DND-41 (cell line): Measurements from ENCODE around the gene CCDC85A.

Source experiments
- ATAC-seq: fragments of 200-7000 bp; cut with Tn5 transposase; 3 replicates; pipeline ENCODE4 v1.9.1; 2021; ENCODE audit warnings: low read depth; ENCODE audit not compliant: insufficient read depth
- DNase-seq: peaks from one replicate; pipeline ENCODE4 v3.0.0-alpha.2; 2020
- H2AFZ ChIP-seq: 2 replicates; pipeline ENCODE4 v1.6.0; 2012; ENCODE audit warnings: low read depth, low read length
- H3K27ac ChIP-seq: 2 replicates; pipeline ENCODE4 v1.5.1; 2012; ENCODE audit warnings: low read length, inconsistent platforms
- H3K27me3 ChIP-seq: fragments of 200-600 bp; sonication (generic); 2 replicates; pipeline ENCODE4 v1.6.0; 2012; ENCODE audit warnings: low read length, mild to moderate bottlenecking, inconsistent platforms; ENCODE audit not compliant: insufficient read depth, poor library complexity
- H3K36me3 ChIP-seq: 2 replicates; pipeline ENCODE4 v1.5.1; 2012; ENCODE audit warnings: low read length, inconsistent platforms; ENCODE audit not compliant: insufficient read depth
- H3K4me1 ChIP-seq: 2 replicates; pipeline ENCODE4 v1.5.1; 2012; ENCODE audit warnings: mild to moderate bottlenecking, low read length; ENCODE audit not compliant: insufficient read depth
- H3K4me2 ChIP-seq: 2 replicates; pipeline ENCODE4 v1.6.0; 2012; ENCODE audit warnings: mild to moderate bottlenecking, moderate library complexity, low read length, inconsistent platforms; ENCODE audit not compliant: insufficient read depth
- H3K4me3 ChIP-seq, 2 experiments: fragments of 200-600 bp in 1 of 2; shearing (Covaris generic) in 1 of 2; 2 replicates each; pipeline ENCODE4 v1.5.1; 2012 to 2016; ENCODE audit warnings: inconsistent platforms in 2 of 2, low read length in 2 of 2, mild to moderate bottlenecking in 2 of 2, low read depth in 1 of 2, moderate library complexity in 1 of 2
- H3K79me2 ChIP-seq: 2 replicates; pipeline ENCODE4 v1.6.0; 2012; ENCODE audit warnings: low read length, inconsistent platforms; ENCODE audit not compliant: insufficient read depth
- H3K9ac ChIP-seq: 2 replicates; pipeline ENCODE4 v1.6.0; 2012; ENCODE audit warnings: low read depth, mild to moderate bottlenecking, inconsistent platforms, low read length, moderate library complexity
- H3K9me3 ChIP-seq: 2 replicates; pipeline ENCODE4 v1.5.1; 2012; ENCODE audit warnings: low read length, moderate library complexity, mild to moderate bottlenecking, inconsistent platforms; ENCODE audit not compliant: insufficient read depth, severe bottlenecking
- H4K20me1 ChIP-seq: 2 replicates; pipeline ENCODE4 v1.6.0; 2012; ENCODE audit warnings: low read length; ENCODE audit not compliant: insufficient read depth
- CTCF ChIP-seq: IDR thresholded peaks from 2 replicates; pipeline ENCODE4 v1.5.1; 2012; ENCODE audit warnings: borderline replicate concordance, low read length, moderate library complexity, mild to moderate bottlenecking; ENCODE audit not compliant: poor library complexity, severe bottlenecking; ENCODE audit errors: extremely low read depth
- EZH2 ChIP-seq: IDR thresholded peaks from 3 replicates; pipeline ENCODE4 v1.6.1; 2012; ENCODE audit warnings: borderline replicate concordance, low read depth, mild to moderate bottlenecking, moderate library complexity, low read length, inconsistent platforms; ENCODE audit not compliant: severe bottlenecking

CCDC85A gene

DNA sequence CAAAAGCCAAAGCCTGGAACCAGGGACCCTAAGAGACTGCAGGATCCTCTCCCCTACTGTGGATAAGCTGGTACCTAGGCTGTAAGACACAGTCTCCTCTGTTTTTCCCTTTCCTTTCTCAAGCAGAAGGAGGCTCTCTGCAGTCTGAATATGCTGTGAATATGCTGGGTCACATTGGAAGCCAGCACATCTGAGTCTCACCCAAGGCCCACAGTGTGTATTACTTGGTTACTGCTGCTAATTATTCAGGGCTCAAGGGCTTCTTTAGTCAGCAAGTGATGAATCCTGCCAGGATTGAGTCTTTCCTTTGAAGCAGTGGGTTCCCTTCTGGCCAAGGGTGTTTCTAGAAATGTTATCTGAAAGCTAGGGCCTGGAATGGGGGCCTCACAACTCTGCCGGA is 60.7 kb downstream of the CCDC85A start:
- ATAC-seq: no peak
- no peak overlapping the region for H3K9ac ChIP-seq
- no peaks in the 10 kb centered on the region for H4K20me1 ChIP-seq
- H3K9me3 ChIP-seq: no peaks in the 10 kb centered on the region
- TF ChIP-seq EZH2 (no peak), CTCF (no peak)
- no peak overlapping the region for H3K4me2 ChIP-seq
- DNase-seq: no peak
- H3K36me3 ChIP-seq: no peaks in the 10 kb centered on the region
- no peaks in the 10 kb centered on the region for H3K4me1 ChIP-seq
- no peaks in the 10 kb centered on the region for H3K79me2 ChIP-seq
- no peak overlapping the region for H3K27ac ChIP-seq
- no peak overlapping the region for H3K4me3 ChIP-seq
- H2AFZ ChIP-seq: no peak overlapping the region
- peaks cover 5% of the 10 kb centered on the region for H3K27me3 ChIP-seq

DNA sequence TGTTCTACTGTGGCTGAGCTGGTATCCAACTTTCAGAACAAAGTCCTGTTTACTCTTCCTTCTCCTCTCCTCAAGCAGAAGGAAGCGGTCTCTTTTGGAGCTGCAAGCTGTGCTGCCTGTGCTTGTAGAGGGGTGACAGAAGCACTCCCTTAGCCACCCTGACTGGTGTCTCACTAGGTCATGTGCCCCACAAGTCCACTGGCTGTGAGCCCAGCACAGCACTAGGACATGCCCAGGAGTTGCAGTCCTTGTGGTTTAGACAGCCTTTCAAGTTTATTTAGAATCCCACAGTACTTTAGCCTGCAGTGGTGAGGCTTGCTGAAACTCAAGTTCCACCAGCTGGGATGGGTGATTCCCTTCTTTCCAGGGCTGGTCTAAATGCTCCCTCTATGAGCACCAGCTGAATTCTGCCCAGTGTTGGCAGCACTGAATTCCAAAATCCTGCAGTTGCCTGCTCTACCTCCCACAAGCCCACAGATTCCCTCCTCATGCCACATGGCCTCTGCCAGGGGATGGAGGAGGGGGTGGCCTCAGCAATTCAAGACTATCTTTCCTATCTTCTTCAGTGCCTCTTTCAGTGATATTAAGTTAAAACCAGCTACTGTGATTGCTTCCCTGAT is 61.2 kb downstream of the CCDC85A start:
- H4K20me1 ChIP-seq: no peaks in the 10 kb centered on the region
- H3K9ac ChIP-seq: no peak overlapping the region
- DNase-seq (no peak), ATAC-seq (no peak)
- H3K4me3 ChIP-seq: no peak overlapping the region
- H3K4me2 ChIP-seq: no peak overlapping the region
- no peaks in the 10 kb centered on the region for H3K36me3 ChIP-seq
- no peak overlapping the region for H2AFZ ChIP-seq
- TF ChIP-seq CTCF (no peak), EZH2 (no peak)
- no peaks in the 10 kb centered on the region for H3K9me3 ChIP-seq
- no peaks in the 10 kb centered on the region for H3K4me1 ChIP-seq
- H3K79me2 ChIP-seq: no peaks in the 10 kb centered on the region
- H3K27me3 ChIP-seq: peaks cover 5% of the 10 kb centered on the region
- no peak overlapping the region for H3K27ac ChIP-seq

DNA sequence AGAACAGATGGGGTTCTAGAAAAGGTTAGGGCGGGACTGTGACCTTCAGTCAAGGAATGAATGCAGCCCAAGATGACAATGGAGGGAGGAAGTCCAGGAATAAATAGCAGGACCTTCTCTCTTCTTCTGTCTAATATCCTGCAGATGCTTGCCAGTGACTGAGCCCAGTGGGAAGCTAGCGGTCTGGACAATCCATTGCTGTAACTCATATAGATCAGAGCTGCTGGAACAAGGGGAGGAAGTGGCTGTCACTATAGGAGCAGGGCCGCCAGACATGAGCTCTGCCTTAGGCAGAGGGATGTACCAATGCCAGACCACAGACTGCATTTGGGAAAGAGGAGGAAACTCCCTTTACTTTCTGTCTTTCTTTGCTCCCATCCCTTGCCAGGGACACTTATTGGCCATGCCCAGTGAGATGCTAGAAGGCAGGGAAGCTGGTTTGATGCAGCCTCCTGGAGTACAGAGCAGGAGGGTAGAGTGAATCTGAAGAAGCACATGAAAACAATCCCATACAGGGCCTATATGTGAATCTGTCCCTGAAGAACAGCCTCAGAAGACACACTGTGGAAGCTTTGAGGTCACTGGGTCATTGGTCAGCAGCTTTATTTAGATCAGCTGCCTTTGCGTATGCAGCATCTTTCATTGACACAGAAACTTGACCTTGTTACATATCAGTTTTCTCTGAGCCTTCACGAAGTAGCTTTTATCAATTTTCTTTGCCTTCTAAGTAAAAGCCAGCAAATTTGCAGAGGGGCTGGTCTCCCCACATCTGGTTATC is 65.4 kb downstream of the CCDC85A start:
- Histone ChIP-seq H3K9ac (no peak overlapping the region), H3K9me3 (no peaks in the 10 kb centered on the region), H3K27ac (no peak overlapping the region), H3K36me3 (no peaks in the 10 kb centered on the region), H3K79me2 (no peaks in the 10 kb centered on the region), H3K27me3 (peaks cover 11% of the 10 kb centered on the region), H2AFZ (no peak overlapping the region), H3K4me2 (no peak overlapping the region), H3K4me1 (no peaks in the 10 kb centered on the region), H3K4me3 (no peak overlapping the region), H4K20me1 (no peaks in the 10 kb centered on the region)
- TF ChIP-seq EZH2: no peak
- TF ChIP-seq CTCF: no peak
- DNase-seq (no peak), ATAC-seq (no peak)
